Measurements from ENCODE around the gene CDKN1A. TPM values are rescaled to one million over a fixed set of nuclear protein-coding genes. Genes with fewer than 3 reads are reported as not detected.
"Not testable (repeated sequence)": the region's sequence is repeated elsewhere in the genome, so short reads cannot be mapped to it uniquely, and the experiment has no call there.

The CDKN1A gene
- total RNA-seq, 1 donor from 2014 or later: 34.2 TPM

DNA sequence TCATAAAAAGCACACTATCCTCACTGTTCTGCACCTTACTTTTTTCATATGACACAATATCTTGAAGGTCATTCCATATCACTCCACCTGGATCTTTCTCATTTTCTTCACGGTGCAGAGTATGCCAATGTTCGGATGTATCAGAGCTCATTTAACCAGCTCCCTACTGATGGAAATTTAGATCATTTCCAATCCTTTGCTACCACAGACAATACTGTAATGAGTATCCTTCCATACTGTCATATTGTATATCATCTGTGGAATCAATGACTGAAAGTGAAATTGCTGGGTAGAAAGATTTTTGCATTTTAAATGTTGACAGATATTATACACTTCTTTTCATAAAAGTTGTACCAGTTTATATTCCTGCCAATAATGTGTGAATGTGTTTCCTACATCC is 16.9 kb downstream of the CDKN1A start:
- no peak for DNase-seq (ENCODE audit: low spot score)

DNA sequence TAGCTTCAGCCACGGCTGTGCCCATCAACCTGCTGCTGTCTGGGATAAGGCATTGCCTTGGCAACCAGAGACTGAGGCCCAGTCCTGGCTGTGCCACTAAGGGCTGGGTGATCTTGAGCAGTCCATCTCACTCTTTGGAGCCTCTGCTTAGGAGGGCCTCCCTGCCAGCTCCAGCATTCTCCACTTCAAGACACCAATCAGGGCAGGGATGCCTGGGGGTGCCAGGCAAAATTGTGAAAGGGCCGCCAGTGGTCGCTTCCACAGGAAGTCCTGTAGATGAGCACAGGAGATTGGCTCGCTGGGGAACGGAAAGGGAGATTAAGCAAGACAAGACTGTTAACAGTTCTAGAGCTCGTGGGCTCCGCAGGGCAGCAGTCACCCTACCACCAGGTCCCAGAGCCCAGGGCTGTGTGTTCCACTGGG is 19.0 kb downstream of the CDKN1A start, which contains the start of gene RAB44:
TSS of gene RAB44 (plus strand) at position 346 of the 423 bp plus-strand sequence. CDS start 6,410 bp downstream, outside the sequence.
- no peak for DNase-seq (ENCODE audit: low spot score)

DNA sequence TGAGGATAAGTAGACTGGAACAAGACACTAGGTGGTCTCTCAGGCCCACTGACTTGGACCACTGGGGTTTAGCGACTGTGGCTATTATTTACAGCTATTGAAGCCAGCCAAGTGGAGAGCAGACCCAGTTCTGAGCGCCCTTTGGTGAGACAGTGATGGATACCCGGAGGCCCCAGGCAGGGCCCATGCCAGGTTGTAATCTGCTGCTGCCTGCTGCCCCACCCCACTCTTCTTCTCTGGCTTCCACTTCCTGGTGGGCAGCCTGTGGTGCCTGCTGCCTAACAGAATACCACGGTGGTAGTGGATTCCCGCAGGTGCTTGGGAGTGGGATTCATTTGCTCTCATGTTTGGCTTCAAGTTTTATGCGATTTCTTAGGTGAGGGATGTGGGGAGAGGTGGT is 19.7 kb downstream of the CDKN1A start:
- no peak for DNase-seq (ENCODE audit: low spot score)

DNA sequence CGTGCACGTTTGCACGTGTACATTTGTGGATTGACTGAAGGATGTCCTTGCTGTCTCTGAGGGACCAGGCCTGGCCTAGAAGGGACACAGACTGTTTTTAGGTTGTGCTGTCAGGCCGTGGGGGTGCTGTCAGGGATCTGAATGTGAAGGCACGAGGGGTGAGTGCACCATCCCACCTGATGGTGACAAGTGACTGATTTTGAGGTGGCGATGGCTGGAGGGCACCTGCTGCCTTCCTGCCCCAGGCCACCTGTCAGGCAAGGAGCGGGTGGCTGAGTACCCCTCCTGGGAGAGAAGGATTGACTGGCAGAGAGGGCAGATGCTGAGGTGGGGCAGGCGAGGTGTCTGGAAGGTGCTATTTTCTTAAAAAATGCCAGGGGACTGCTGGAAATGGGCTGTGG is 20.4 kb downstream of the CDKN1A start:
- DNase-seq (ENCODE audit: low spot score): no peak

DNA sequence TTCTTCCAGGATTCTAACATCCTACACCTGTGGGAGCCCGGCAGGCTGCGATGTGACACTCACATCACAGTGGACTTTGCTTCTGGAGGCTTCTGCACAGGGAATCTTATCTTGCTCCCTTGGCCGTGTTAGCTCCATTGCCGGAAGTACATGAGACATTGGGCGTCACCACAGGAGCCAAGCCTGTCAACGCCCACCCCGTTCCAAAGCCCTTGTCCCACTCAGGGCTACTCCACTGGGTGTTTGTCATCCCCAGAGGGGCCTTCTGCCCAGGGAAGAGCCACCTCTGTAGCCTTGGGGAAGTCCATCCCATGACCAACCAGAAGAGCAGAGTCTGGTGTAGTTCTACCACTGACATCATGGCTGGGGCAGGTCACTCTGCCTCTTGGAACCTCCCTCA is 20.8 kb downstream of the CDKN1A start:
- DNase-seq (ENCODE audit: low spot score): no peak

DNA sequence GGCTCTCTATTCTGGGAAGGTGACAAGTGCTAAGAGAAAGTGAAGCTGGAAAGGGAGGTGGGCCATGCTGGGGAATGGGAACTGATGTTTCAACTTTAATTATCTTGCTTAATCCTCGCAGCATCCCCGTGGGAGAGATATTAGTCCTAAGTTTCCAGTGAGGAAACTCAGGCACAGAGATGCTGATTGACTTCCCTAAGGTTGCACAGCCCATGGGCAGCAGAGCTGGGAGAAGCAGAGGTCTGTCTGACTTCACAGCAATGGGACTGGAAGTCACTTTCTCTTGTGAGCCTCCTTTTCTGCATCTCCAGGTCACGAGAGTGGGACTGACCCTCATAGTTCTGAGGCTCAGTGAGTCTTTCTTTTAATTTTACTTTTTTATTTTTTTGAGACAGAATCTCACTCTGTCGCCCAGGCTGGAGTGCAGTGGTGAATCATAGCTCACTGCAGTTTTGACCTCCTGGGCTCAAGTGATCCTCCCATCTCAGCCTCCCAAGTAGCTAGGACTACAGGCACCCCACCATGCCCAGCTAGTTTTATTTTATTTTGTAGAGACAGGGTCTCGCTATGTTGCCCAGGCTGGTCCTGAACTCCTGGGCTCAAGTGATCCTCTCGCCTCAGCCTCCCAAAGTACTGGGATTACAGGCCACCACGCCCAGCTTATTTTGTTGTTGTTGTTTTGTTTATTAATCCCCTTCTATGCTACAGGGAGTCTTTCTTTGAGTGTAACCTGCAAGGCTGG is 21.7 kb downstream of the CDKN1A start:
- DNase-seq (ENCODE audit: low spot score): no peak

DNA sequence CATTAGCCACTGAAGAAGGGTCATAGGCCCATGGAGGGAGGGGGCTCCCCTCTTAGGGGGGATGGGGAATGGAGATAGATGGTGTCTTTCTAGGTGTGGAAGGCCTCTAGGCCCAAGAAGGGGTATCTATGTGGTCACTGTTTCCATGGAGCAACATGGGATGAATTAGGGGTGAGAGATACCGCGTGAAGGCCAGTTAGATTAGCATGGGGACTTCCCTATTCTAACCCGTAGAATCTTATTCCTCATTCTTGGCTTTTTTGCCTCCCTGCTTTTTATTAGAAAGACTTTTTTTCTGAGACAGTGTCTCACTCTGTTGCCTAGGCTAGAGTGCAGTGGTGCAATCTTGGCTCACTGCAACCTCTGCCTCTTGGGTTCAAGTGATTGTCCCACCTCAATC is 22.3 kb downstream of the CDKN1A start:
- no peak for DNase-seq (ENCODE audit: low spot score)

DNA sequence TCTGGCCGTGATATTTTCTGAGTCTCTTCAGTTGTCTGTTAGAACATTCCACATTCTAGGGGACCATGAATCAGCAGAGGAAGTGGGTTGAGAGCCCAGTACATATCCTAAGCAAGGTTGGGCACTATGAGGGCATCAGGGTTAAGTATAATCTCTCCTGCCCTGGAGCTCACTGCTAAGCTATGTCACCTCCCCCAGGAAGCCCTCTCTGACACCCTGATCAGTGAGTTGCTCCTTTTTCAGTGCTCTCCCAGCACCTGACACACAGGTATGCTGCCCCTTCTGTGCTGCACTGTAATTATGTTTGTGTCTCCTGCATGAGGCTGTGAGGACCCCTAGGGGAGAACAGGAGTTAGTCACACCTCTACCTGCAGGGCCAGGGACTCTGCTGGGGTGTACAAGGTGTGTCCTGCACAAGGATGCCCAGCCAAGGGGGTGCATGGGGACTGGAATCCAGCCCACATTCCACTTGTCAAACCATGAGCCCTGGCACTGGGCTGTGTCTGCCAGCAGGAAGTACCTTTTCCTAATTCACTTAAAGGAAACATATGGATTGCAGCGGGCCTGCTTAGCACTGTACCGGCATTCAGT is 23.0 kb downstream of the CDKN1A start:
- DNase-seq (ENCODE audit: low spot score): no peak

DNA sequence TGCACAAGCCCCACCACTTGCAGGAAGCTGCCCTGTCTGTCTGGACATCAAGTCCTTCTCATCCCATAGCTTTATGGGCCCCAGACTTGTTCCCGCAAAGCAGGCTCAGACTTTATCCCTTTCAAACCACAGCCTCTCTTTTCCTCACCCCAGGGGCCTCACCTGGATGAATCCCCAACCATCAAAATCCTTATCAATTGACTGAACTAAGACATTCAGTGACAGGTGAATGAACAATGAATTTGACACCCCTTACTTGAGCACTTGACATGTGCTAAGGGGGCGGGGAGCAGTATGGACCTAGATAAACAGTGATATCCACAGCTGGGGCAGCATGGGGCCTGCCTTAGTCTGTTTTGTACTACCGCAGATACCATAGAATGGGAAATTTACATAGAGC is 24.1 kb downstream of the CDKN1A start:
- no peak for DNase-seq (ENCODE audit: low spot score)

DNA sequence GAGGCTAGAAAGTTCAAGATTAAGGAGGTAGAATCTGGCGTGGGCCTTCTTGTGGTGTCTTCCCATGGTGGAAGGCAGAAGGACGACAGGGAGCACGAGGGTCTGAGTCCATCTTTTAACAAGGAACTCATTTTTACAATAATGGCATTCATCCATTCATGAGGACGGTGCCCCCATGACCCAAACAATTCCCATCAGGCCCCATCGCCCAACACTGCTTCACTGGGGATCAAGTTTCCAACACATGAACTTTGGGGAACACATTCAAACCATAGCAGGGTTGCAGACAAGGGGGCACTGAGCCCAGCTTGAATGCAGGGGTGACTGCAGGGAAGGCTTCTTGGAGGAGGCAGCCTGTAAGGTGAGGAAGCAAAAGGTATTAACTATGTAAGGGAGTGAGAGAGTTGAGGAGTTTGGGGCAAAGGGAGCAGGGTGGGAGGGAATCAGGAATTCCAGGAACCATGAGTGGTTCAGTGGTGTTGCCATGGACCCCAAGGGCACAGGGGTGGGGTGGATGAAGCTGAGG is 24.6 kb downstream of the CDKN1A start:
- no peak for DNase-seq (ENCODE audit: low spot score)

DNA sequence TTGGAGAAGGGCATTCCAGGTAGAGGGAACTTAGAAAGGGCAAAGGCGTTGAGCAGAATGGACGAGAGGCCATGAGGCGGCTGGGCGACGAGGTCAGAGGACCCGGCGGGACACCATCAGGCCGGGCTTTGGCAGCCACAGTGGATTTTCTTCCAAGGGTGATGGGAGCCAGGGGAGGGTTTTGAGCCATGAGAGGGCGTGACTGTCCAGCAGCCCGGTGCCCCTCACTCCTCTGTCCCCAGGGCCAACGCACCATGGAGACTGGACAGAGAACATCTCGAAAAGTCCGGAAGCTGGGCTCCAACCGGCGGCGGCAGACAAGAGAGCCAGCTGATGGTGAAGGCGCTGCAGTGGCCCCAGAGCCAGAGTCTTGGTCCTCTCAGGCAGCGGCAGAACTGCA is 25.5 kb downstream of the CDKN1A start:
- no peak for DNase-seq (ENCODE audit: low spot score)

DNA sequence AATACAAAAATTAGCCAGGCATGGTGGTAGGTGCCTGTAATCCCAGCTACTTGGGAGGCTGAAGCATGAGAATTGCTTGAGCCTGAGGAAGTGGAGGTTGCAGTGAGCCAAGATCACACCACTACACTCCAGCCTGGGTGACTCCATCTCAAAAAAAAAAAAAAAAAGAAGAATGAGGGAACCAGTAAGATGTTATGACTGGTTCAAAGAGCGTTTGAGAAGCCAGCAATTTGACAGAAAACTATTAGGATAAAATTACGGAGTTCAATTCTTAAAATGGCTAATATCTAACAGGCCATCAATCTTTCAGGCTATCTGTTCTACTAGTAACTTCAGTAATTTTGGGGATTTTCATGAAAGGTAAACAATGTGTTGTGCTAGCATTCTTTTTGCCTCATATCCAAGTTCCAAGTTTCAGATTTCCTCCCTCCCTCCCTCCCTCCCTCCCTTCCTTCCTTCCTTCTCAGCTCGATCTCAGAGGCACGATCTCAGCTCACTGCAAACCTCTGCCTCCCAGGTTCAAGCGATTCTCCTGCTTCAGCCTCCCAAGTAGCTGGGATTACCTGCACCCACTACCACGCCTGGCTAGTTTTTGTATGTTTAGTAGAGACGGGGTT is 26.6 kb downstream of the CDKN1A start:
- not testable (repeated sequence) for DNase-seq (ENCODE audit: low spot score)

DNA sequence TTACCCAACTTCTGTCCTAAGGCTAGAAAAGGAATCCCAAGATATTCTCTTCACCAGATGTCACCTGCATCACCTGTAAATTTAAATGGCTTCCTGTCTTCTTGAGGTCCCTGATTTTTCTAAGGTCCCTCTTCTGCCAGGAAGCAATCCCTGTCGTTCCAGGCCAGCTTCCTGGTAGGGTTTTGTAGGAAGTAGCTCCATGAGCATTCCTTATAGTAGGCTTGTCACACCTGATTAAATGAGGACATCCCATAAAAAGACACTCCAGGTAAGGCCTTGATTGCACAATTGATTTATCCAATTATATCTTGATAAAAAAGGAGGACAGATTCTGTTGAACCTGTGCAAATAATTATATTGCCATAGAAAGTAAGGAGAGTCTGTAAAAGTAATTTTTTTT is 27.8 kb downstream of the CDKN1A start:
- DNase-seq (ENCODE audit: low spot score): no peak

DNA sequence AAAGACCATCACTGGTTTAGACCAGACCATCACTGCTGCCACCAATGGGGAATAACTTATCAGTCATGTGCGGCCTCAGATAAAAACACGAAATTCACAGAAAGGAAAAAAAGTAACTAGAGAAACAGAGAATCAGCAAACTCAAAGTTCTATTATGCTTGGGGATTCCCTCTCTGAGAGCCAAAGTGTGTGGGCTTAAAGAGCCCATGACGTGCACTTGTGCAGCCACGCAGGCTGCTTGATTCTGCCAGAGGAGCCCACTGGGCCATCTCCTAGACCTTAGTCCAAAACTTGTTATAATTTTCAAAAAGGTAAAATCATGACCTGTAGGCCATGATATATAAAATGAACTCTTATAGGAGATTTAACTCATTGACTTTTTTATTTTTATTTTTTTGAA is 34.3 kb downstream of the CDKN1A start:
- DNase-seq (ENCODE audit: low spot score): no peak

DNA sequence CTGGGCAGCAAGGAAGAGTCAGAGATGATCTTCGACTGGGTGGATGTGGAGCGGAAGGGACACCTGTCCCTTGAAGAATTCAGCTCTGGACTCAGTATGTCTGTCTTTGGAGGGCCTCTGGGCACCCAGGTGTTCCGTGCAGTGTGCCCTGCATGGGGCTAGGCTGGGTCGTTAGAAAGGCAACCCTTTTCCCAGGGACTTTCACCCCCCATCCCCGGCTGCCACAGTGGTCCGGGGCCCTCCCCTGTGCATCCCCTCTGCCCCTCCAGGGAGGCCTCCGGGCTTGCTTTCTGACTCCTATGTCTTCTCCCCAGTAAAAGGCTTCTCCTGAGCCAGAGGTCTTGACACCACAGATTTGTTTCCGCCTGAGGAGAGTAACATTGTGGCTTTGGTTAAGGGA is 35.3 kb downstream of the CDKN1A start:
- DNase-seq (ENCODE audit: low spot score): no peak

DNA sequence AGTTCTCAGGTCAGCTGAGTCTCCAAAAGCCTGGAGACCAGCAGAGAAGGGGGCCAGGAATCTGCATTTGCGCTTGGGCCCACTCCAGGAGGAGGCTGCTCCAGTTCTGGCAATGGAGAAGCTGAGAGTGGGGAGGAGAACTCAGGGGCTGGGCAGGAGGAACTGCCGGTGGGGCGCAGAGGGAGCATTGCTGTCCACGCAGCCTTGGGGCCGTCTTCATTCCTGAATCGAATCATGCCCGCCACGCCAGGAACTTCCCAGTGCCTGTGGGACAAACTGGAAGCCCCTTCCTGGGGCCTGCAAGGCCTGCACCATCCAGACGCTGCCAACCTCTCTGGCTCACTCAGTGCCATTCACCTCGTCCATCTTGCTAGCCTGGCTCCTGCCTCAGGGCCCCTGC is 36.0 kb downstream of the CDKN1A start:
- DNase-seq (ENCODE audit: low spot score): no peak

DNA sequence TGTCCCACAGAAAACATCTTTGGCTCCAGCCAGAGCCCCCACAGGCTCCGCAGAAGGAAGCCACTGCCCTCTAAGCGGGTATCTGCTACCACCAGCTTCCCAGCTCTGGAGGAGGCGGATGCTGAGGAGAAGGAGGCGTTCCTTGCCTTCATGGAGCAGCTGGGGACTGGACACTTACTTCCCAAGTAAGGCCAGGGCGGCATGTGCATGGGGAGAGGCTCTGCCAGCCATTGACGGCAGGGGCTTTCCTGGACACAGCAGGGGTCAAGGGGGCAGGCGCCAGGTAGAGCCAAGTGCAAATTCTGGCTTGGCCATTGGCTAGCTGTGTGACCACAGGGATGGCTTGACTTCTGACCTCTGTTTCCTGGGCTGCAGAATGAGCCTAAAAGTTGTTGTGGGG is 37.0 kb downstream of the CDKN1A start:
- DNase-seq (ENCODE audit: low spot score): no peak

DNA sequence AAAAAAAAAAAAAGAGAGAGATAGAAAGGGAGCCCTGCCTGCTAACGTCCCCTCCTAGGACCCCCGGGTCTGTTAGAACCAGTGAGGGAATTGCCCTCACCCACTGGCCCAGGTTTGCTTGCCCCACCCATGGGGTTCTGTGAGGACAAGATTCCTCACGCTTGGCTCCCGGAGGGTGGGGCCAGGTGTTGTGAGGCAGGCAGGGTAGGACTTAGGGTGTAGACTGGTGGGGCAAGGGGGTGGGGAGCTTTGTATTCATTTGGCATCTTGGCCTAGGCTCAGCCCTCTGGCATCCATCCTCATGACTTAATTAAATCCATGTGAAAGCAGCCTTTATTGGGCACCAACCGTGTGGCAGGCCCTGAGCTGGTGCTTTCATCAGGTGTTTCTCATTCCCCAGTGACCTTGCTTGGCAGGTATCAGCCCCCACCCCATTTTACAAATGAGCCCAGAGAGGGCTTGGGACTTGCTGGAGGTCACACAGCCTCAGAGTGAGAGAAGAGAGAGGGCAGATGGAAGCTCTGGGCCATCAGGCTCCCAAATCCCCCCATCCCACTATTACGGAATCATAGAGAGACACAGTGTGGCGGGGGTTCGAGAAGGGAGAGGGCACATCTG is 38.1 kb downstream of the CDKN1A start:
- DNase-seq (ENCODE audit: low spot score): no peak

DNA sequence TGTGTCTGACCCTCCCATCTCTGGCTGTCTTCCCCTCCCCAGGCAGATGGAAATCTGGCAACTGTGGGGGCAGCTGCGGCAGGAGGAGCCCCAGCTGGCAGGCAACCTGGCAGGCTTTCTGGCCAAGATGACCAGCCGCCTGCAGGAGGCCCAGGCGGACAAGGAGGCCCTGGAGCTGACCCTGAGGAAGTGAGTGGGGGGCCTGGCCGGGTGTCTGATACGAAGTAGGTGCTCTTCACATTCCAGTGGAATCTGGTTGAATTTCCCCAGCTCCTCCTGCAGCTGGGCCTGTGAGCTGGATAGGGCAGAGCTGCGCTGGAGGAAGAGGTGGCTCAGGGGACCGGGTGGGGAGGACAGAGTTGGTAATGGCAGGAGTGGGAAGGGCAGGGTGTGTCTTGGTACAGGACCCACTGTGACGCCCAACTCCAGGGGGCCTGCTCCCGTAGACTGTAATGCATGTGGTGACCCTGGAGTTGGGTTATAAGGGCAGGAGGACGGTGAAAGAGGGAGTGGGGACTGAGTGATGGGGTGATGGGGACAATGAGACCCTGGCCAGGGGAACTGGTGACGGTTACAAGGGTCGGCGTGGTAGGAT is 38.8 kb downstream of the CDKN1A start:
- DNase-seq (ENCODE audit: low spot score): no peak

DNA sequence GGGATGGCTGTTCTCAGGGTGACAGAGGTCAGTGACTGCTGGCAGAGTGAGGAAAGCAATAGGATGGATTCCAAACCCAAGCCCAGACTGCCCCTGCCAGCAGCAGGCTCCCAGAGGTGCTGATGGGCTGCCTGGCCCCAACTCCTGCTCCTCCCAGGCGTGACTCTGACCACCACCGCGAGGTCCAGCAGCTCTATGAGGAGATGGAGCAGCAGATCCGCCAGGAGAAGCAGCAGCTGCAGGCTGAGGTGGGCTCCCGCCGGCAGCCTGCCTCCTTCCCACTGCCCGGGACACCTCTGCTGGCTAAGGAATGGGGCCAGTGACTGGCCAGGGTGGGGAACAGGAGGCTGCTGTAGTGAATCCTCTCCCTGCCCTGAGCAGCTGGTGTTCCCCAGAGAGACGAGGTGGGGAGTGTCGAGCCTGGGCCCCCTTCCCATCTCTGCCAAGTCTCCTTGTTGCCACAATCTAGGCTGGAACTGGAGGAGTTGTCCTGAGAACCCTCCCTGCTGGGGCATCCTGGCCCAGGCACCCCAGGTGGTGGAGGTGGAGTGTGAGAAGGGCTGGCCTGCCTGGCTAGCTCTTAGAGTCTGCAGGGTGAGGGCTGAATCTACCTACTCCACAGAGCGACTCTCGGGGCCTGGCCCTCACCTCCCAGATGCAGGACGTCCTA is 39.5 kb downstream of the CDKN1A start:
- DNase-seq (ENCODE audit: low spot score): no peak

DNA sequence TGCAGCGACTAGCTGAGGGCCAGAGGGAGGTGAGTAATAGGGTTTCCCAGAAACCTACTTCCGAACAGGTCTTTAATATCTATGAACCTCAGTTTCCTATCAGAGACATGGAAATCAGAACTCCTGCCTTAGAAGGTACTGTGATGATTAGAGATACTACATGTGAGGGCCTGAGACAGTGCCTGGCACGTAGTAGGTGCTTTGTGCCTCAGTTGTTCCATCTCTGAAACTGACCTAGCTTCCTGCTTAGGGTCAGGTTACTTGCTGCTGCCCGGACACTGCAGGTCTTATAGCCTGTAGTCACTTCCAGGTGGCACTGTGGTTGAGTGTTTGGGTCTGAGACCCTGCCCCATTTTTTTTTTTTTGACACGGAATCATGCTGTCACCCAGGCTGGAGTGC is 40.0 kb downstream of the CDKN1A start:
- DNase-seq (ENCODE audit: low spot score): no peak
